ENCODE data around the gene GALNT14.

GALNT14 gene

GRCh38 chr2:30888852-30889409 lies 249.3 kb downstream of the GALNT14 start:
- no peak for DNase-seq (ENCODE audit: low spot score)

- no peak for DNase-seq (ENCODE audit: low spot score)
These were observed 252.2 kb downstream of the GALNT14 start for GRCh38 chr2:30886080-30886479.

- no peak for DNase-seq (ENCODE audit: low spot score)
These were observed 254.4 kb downstream of the GALNT14 start for GRCh38 chr2:30883822-30884221.

GRCh38 chr2:30883184-30883583 lies 255.1 kb downstream of the GALNT14 start:
- no peak for DNase-seq (ENCODE audit: low spot score)

- no peak for DNase-seq (ENCODE audit: low spot score)
These were observed 257.7 kb downstream of the GALNT14 start for GRCh38 chr2:30880516-30880915.

- no peak for DNase-seq (ENCODE audit: low spot score)
These were observed 260.4 kb downstream of the GALNT14 start for GRCh38 chr2:30877833-30878232.

- no peak for DNase-seq (ENCODE audit: low spot score)
These were observed 265.4 kb downstream of the GALNT14 start for GRCh38 chr2:30872797-30873196.

GRCh38 chr2:30871980-30872789 lies 266.1 kb downstream of the GALNT14 start:
- no peak for DNase-seq (ENCODE audit: low spot score)

GRCh38 chr2:30871440-30871839 lies 266.8 kb downstream of the GALNT14 start:
- no peak for DNase-seq (ENCODE audit: low spot score)

GRCh38 chr2:30869988-30870387 lies 268.3 kb downstream of the GALNT14 start:
- DNase-seq (ENCODE audit: low spot score) = no peak

GRCh38 chr2:30867385-30867784 lies 270.9 kb downstream of the GALNT14 start:
- no peak for DNase-seq (ENCODE audit: low spot score)

- no peak for DNase-seq (ENCODE audit: low spot score)
These were observed 271.3 kb downstream of the GALNT14 start for GRCh38 chr2:30866974-30867373.

- DNase-seq (ENCODE audit: low spot score) = no peak
These were observed 272.2 kb downstream of the GALNT14 start for GRCh38 chr2:30865892-30866681.

GRCh38 chr2:30865243-30865642 lies 273.0 kb downstream of the GALNT14 start:
- no peak for DNase-seq (ENCODE audit: low spot score)

- DNase-seq (ENCODE audit: low spot score) = peak; percentile 67
These were observed 276.1 kb downstream of the GALNT14 start for GRCh38 chr2:30862054-30862651.

GRCh38 chr2:30860726-30861125 lies 277.5 kb downstream of the GALNT14 start:
- no peak for DNase-seq (ENCODE audit: low spot score)

All from AG20443 (cell line).